Endodermal cell (in vitro differentiated cells): ENCODE data around the gene HOXA9. TPM values are rescaled to one million over a fixed set of nuclear protein-coding genes. Genes with fewer than 3 reads are reported as not detected.

Experiments used
- DNase-seq: peaks from one replicate; pipeline ENCODE4 v3.0.0-alpha.2; 2017
- H3K27ac ChIP-seq: 2 replicates; pipeline ENCODE4 v1.5.1; 2013; ENCODE audit warnings: mild to moderate bottlenecking, low read depth, low read length, moderate library complexity
- H3K27me3 ChIP-seq: 2 replicates; pipeline ENCODE4 v1.6.1; 2013; ENCODE audit warnings: mild to moderate bottlenecking, low read length, moderate library complexity; ENCODE audit not compliant: insufficient read depth, control insufficient read depth, poor library complexity, severe bottlenecking
- H3K36me3 ChIP-seq: 2 replicates; pipeline ENCODE4 v1.7.0; 2013; ENCODE audit warnings: mild to moderate bottlenecking, low read length, moderate library complexity; ENCODE audit not compliant: control insufficient read depth, insufficient read depth
- H3K4me1 ChIP-seq: one replicate; pipeline ENCODE4 v1.7.0; 2013; ENCODE audit warnings: low read length; ENCODE audit not compliant: control insufficient read depth, insufficient read depth
- H3K4me3 ChIP-seq: 2 replicates; pipeline ENCODE4 v1.5.1; 2013; ENCODE audit warnings: mild to moderate bottlenecking, low read length, moderate library complexity
- H3K9ac ChIP-seq: 2 replicates; pipeline ENCODE4 v1.6.1; 2013; ENCODE audit warnings: mild to moderate bottlenecking, low read length, moderate library complexity; ENCODE audit not compliant: poor library complexity, severe bottlenecking; ENCODE audit errors: extremely low read depth
- H3K9me3 ChIP-seq: 2 replicates; pipeline ENCODE4 v1.6.1; 2013; ENCODE audit warnings: mild to moderate bottlenecking, low read length, moderate library complexity; ENCODE audit not compliant: control insufficient read depth
- H3K27ac Mint-ChIP-seq: 2 replicates; pipeline ENCODE4 v1.8.0; 2020; ENCODE audit warnings: mixed read lengths
- H3K27me3 Mint-ChIP-seq: 2 replicates; pipeline ENCODE4 v1.8.0; 2021; ENCODE audit warnings: mild to moderate bottlenecking, mixed read lengths; ENCODE audit not compliant: insufficient read depth
- H3K36me3 Mint-ChIP-seq: 2 replicates; pipeline ENCODE4 v1.8.0; 2020; ENCODE audit warnings: low read depth, mixed read lengths
- H3K4me1 Mint-ChIP-seq: 2 replicates; pipeline ENCODE4 v1.8.0; 2020; ENCODE audit warnings: mixed read lengths
- H3K4me3 Mint-ChIP-seq: 2 replicates; pipeline ENCODE4 v1.8.0; 2020; ENCODE audit warnings: mild to moderate bottlenecking, moderate library complexity, mixed read lengths
- H3K9me3 Mint-ChIP-seq: 2 replicates; pipeline ENCODE4 v1.8.0; 2020; ENCODE audit warnings: mild to moderate bottlenecking, mixed read lengths
- CTCF ChIP-seq: fragments of 200-600 bp; sonication (generic); conservative IDR thresholded peaks from 2 replicates; pipeline ENCODE4 v1.5.0; 2021; ENCODE audit warnings: antibody characterized with exemption, mild to moderate bottlenecking
- WGBS, 2 experiments: methylation state at CpG; one replicate each; pipeline versions ENCODE4 v1.1.5 to v1.1.7; 2013; ENCODE audit warnings: missing lambda C conversion rate in 2 of 2, mixed read lengths in 1 of 2; ENCODE audit not compliant: insufficient coverage in 1 of 2, insufficient read length in 1 of 2; 5-methylcytosine and 5-hydroxymethylcytosine counted together
- total RNA-seq, 2 donors: library from RNA; stranded (reverse); fragmentation: NEBNext Ultra II Directional in 1 of 2; extraction: Animal tissue kit (Norgen Biotek cat#: 25700) in 1 of 2; gene quantifications; 2 replicates in 1 of 2; 3 replicates in 1 of 2; pipeline ENCODE4 v1.2.1, GENCODE V29; 2021

Gene HOXA9
- total RNA-seq, 2 donors from 2014 or later = not detected

- Mint-ChIP-seq H3K27ac (no peak overlapping the region), H3K9me3 (peaks cover 29% of the 10 kb centered on the region), H3K4me1 (no peaks in the 10 kb centered on the region), H3K27me3 (peaks cover 100% of the 10 kb centered on the region), H3K4me3 (peak overlapping the region; percentile 16), H3K36me3 (no peaks in the 10 kb centered on the region)
- Histone ChIP-seq H3K4me1 (no peaks in the 10 kb centered on the region), H3K9me3 (peaks cover 29% of the 10 kb centered on the region), H3K27me3 (peaks cover 100% of the 10 kb centered on the region), H3K4me3 (peak overlapping the region; percentile 49), H3K27ac (no peak overlapping the region), H3K36me3 (no peaks in the 10 kb centered on the region), H3K9ac (no peak overlapping the region)
- TF ChIP-seq CTCF = no peak
- no peak for DNase-seq
- WGBS, 2 experiments = 2 to 9% methylated on average over 9 to 26 of the region's 27 CpGs
Observed at GRCh38 chr7:27151341-27151930, 13.9 kb downstream of the HOXA9 start.

- Histone ChIP-seq H3K36me3 (no peaks in the 10 kb centered on the region), H3K27ac (no peak overlapping the region), H3K9ac (no peak overlapping the region), H3K4me1 (no peaks in the 10 kb centered on the region), H3K9me3 (peaks cover 28% of the 10 kb centered on the region), H3K27me3 (peaks cover 100% of the 10 kb centered on the region), H3K4me3 (peak overlapping the region; percentile 49)
- peak overlapping the region; percentile 16 for H3K4me3 Mint-ChIP-seq
- TF ChIP-seq CTCF = peak; percentile 86
- peaks cover 100% of the 10 kb centered on the region for H3K27me3 Mint-ChIP-seq
- no peaks in the 10 kb centered on the region for H3K4me1 Mint-ChIP-seq
- H3K9me3 Mint-ChIP-seq = peaks cover 24% of the 10 kb centered on the region
- no peak overlapping the region for H3K27ac Mint-ChIP-seq
- peak; percentile 90 for DNase-seq
- H3K36me3 Mint-ChIP-seq = no peaks in the 10 kb centered on the region
- WGBS, 2 experiments = 4 to 5% methylated on average over 34 to 58 of the region's 58 CpGs
Observed at GRCh38 chr7:27150568-27151340, 14.6 kb downstream of the HOXA9 start.

GRCh38 chr7:27149842-27150567 lies 15.3 kb downstream of the HOXA9 start:
- no peaks in the 10 kb centered on the region for H3K4me1 ChIP-seq
- Mint-ChIP-seq H3K27ac (no peak overlapping the region), H3K27me3 (peaks cover 100% of the 10 kb centered on the region), H3K4me1 (no peaks in the 10 kb centered on the region), H3K9me3 (peaks cover 22% of the 10 kb centered on the region), H3K36me3 (no peaks in the 10 kb centered on the region), H3K4me3 (no peak overlapping the region)
- no peaks in the 10 kb centered on the region for H3K36me3 ChIP-seq
- H3K9me3 ChIP-seq = peaks cover 21% of the 10 kb centered on the region
- no peak for DNase-seq
- H3K9ac ChIP-seq = no peak overlapping the region
- peaks cover 100% of the 10 kb centered on the region for H3K27me3 ChIP-seq
- no peak overlapping the region for H3K4me3 ChIP-seq
- 44 to 65% methylated on average over 5 to 13 of the region's 13 CpGs for WGBS, 2 experiments
- TF ChIP-seq CTCF = no peak
- no peak overlapping the region for H3K27ac ChIP-seq
